ENCODE measurements around the gene NUP50.

Gene NUP50

GRCh38 chr22:45163451-45164269 lies at the start of gene NUP50:
Gene NUP50, plus strand, starts transcription at chr22:45163925. Its CDS starts 4,253 bp downstream, at chr22:45168178.
- Mint-ChIP-seq H3K4me3 (peak within 1 kb of the TSS; percentile 97 to 98), H3K27ac (peak within 1 kb of the TSS; percentile 97), H3K9me3 (no peaks in the 10 kb centered on the region), H3K36me3 (peaks cover 28 to 40% of the 10 kb centered on the region in 2 donors), H3K27me3 (no peaks in the 10 kb centered on the region), H3K4me1 (peaks cover 24 to 42% of the 10 kb centered on the region in 2 donors)
- DNase-seq: peak; percentile 98
- ATAC-seq (replicated peaks): peak; percentile 89 to 90

- no peak overlapping the region for H3K4me3 Mint-ChIP-seq
- H3K27ac Mint-ChIP-seq: no peak overlapping the region
- no peaks in the 10 kb centered on the region for H3K36me3 Mint-ChIP-seq
- H3K27me3 Mint-ChIP-seq: peaks cover 0 to 18% of the 10 kb centered on the region in 2 donors
- DNase-seq (no peak), ATAC-seq (replicated peaks) (no peak)
- no peaks in the 10 kb centered on the region for H3K4me1 Mint-ChIP-seq
- H3K9me3 Mint-ChIP-seq: peaks cover 2 to 3% of the 10 kb centered on the region in 2 donors
Observed at GRCh38 chr22:45120440-45120839, 43.3 kb upstream of the NUP50 start.

DNA sequence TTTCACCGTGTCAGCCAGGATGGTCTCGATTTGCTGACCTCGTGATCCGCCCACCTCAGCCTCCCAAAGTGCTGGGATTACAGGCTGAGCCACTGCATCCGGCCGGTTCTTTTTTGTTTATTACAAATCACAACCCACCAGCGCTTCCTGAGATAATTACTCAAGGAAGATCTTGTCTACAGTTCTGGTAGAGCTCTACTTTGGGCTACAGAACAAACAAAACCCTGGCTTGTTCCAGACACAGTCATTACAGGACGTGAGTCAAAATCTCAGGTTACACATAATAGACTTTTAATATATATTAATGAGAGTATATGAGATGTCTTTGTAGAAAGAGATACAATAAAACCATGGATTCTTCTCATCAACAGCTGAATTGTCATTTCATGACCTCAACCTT lies 42.8 kb upstream of the NUP50 start:
- no peak for DNase-seq
- peaks cover 2 to 3% of the 10 kb centered on the region in 2 donors for H3K9me3 Mint-ChIP-seq
- H3K4me3 Mint-ChIP-seq: no peak overlapping the region
- no peak overlapping the region for H3K27ac Mint-ChIP-seq
- no peaks in the 10 kb centered on the region for H3K4me1 Mint-ChIP-seq
- no peaks in the 10 kb centered on the region for H3K36me3 Mint-ChIP-seq
- H3K27me3 Mint-ChIP-seq: peaks cover 0 to 18% of the 10 kb centered on the region in 2 donors
- no peak for ATAC-seq (replicated peaks)

GRCh38 chr22:45124176-45124847 lies 39.4 kb upstream of the NUP50 start:
- peaks cover 0 to 2% of the 10 kb centered on the region in 2 donors for H3K36me3 Mint-ChIP-seq
- no peaks in the 10 kb centered on the region for H3K9me3 Mint-ChIP-seq
- H3K27ac Mint-ChIP-seq: no peak overlapping the region
- no peak for ATAC-seq (replicated peaks)
- H3K4me1 Mint-ChIP-seq: peaks cover 0 to 4% of the 10 kb centered on the region in 2 donors
- no peak overlapping the region for H3K4me3 Mint-ChIP-seq
- DNase-seq: no peak
- peaks cover 4 to 18% of the 10 kb centered on the region in 2 donors for H3K27me3 Mint-ChIP-seq

GRCh38 chr22:45125188-45125587 lies 38.5 kb upstream of the NUP50 start:
- no peak for DNase-seq
- Mint-ChIP-seq H3K4me3 (no peak overlapping the region), H3K27me3 (peaks cover 4 to 15% of the 10 kb centered on the region in 2 donors), H3K9me3 (no peaks in the 10 kb centered on the region), H3K4me1 (peaks cover 7 to 12% of the 10 kb centered on the region in 2 donors), H3K27ac (no peak overlapping the region), H3K36me3 (peaks cover 0 to 2% of the 10 kb centered on the region in 2 donors)
- no peak for ATAC-seq (replicated peaks)

DNA sequence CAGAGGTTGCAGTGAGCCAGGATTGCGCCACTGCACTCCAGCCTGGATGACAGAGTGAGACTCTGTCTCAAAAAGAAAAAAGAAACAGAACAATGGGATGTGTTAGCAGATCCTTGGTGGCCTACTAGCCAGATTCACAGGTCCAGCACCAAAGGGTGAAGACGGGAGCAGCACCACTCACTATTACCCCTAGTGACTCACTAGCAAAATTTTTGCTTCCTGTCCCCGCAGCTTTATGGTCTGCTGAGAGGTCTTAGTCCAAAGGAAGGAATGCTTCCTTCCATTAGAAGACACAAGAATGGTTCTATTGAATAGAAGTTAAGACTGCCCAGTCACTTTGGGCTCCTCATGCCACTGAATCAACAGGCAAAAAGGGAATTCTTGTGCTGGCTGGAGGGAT lies 35.9 kb upstream of the NUP50 start:
- Mint-ChIP-seq H3K4me1 (peaks cover 16 to 37% of the 10 kb centered on the region in 2 donors), H3K9me3 (no peaks in the 10 kb centered on the region)

GRCh38 chr22:45129703-45130524 lies 33.8 kb upstream of the NUP50 start:
- DNase-seq (no peak), ATAC-seq (replicated peaks) (peak; percentile 51 to 67)
- H3K36me3 Mint-ChIP-seq: peaks cover 26 to 30% of the 10 kb centered on the region in 2 donors
- H3K9me3 Mint-ChIP-seq: no peaks in the 10 kb centered on the region
- peak overlapping the region in 1 of 2 donors; percentile 21 for H3K4me3 Mint-ChIP-seq
- peaks cover 4 to 9% of the 10 kb centered on the region in 2 donors for H3K27me3 Mint-ChIP-seq
- peaks cover 16 to 37% of the 10 kb centered on the region in 2 donors for H3K4me1 Mint-ChIP-seq
- H3K27ac Mint-ChIP-seq: peak overlapping the region; percentile 48

More for the DNA sequence above, 35.9 kb upstream of the NUP50 start:
- Mint-ChIP-seq H3K36me3 (peaks cover 13 to 16% of the 10 kb centered on the region in 2 donors), H3K4me3 (no peak overlapping the region), H3K27ac (no peak overlapping the region), H3K27me3 (peaks cover 4 to 15% of the 10 kb centered on the region in 2 donors)
- no peak for ATAC-seq (replicated peaks)
- no peak for DNase-seq

DNA sequence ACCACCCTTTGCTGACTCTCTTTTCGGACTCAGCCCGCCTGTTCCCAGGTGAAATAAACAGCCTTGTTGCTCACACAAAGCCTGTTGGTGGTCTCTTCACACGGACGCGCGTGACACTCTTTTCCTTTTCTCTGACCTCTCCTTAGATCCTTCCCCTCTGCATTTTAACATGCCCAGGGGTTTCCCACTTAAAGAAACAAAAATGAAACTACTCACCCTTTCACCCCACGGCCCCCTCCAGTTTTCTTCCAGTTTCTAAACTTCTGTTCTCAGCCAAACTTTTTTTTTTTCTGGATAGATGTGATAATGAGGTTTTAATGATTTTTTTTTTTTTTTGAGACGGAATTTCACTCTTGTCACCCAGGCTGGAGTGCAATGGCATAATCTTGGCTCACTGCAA lies 32.8 kb upstream of the NUP50 start:
- Mint-ChIP-seq H3K9me3 (no peaks in the 10 kb centered on the region), H3K27me3 (peaks cover 4 to 6% of the 10 kb centered on the region in 2 donors), H3K4me3 (peak overlapping the region in 1 of 2 donors; percentile 36), H3K4me1 (peaks cover 16 to 37% of the 10 kb centered on the region in 2 donors), H3K27ac (peak overlapping the region; percentile 26), H3K36me3 (peaks cover 29 to 36% of the 10 kb centered on the region in 2 donors)
- DNase-seq (no peak), ATAC-seq (replicated peaks) (no peak)

DNA sequence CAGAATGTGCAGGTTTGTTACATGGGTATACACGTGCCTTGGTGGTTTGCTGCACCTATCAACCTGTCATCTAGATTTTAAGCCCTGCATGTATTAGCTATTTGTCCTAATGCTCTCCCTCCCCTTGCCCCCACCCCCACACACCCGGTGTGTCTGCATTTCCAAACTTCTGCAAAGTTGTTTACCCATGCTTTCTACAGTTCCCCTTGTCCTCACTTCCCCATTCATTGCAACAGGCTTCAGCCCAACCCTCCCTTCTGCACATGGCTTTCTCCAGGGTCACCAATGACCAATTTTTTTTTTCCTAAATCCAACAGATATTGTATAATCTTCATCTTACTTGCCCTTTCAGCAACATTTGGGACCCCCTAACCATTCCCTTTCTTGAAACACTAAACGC lies 32.0 kb upstream of the NUP50 start:
- Mint-ChIP-seq H3K27ac (no peak overlapping the region), H3K4me1 (peaks cover 16 to 37% of the 10 kb centered on the region in 2 donors), H3K9me3 (no peaks in the 10 kb centered on the region), H3K27me3 (no peaks in the 10 kb centered on the region), H3K36me3 (peaks cover 27 to 36% of the 10 kb centered on the region in 2 donors), H3K4me3 (no peak overlapping the region)
- DNase-seq (no peak), ATAC-seq (replicated peaks) (peak; percentile 76 to 78)

- no peaks in the 10 kb centered on the region for H3K27me3 Mint-ChIP-seq
- peaks cover 27 to 36% of the 10 kb centered on the region in 2 donors for H3K36me3 Mint-ChIP-seq
- H3K9me3 Mint-ChIP-seq: no peaks in the 10 kb centered on the region
- peaks cover 16 to 33% of the 10 kb centered on the region in 2 donors for H3K4me1 Mint-ChIP-seq
- ATAC-seq (replicated peaks): no peak
- no peak for DNase-seq
- no peak overlapping the region for H3K27ac Mint-ChIP-seq
- no peak overlapping the region for H3K4me3 Mint-ChIP-seq
Observed at GRCh38 chr22:45134313-45134712, 29.4 kb upstream of the NUP50 start.

GRCh38 chr22:45136594-45136993 lies 27.1 kb upstream of the NUP50 start:
- ATAC-seq (replicated peaks) (no peak), DNase-seq (no peak)
- Mint-ChIP-seq H3K27ac (no peak overlapping the region), H3K4me3 (no peak overlapping the region), H3K36me3 (peaks cover 25 to 42% of the 10 kb centered on the region in 2 donors), H3K9me3 (no peaks in the 10 kb centered on the region), H3K27me3 (no peaks in the 10 kb centered on the region), H3K4me1 (peaks cover 4 to 11% of the 10 kb centered on the region in 2 donors)

DNA sequence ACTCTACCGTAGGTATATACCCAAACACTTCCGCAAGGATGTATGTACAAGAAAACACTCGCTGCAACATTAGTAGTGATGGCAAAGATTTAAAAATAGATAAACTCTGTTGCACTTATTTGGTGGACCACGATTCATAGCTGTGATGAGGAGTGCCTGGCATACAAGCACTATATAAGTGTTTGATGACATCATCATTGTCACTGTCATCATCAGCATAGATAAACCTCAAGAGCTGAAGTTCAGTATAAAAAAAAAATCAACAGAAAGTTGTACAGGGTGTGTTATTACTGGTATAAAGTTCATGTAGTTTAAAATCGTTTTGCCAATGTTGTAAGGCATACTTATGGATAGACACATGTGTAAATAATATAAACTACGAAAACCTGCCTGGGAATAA lies 24.0 kb upstream of the NUP50 start:
- ATAC-seq (replicated peaks): no peak
- no peaks in the 10 kb centered on the region for H3K4me1 Mint-ChIP-seq
- H3K36me3 Mint-ChIP-seq: peaks cover 16 to 40% of the 10 kb centered on the region in 2 donors
- H3K4me3 Mint-ChIP-seq: no peak overlapping the region
- H3K9me3 Mint-ChIP-seq: peaks cover 3 to 7% of the 10 kb centered on the region in 2 donors
- no peak overlapping the region for H3K27ac Mint-ChIP-seq
- no peaks in the 10 kb centered on the region for H3K27me3 Mint-ChIP-seq
- DNase-seq: no peak

DNA sequence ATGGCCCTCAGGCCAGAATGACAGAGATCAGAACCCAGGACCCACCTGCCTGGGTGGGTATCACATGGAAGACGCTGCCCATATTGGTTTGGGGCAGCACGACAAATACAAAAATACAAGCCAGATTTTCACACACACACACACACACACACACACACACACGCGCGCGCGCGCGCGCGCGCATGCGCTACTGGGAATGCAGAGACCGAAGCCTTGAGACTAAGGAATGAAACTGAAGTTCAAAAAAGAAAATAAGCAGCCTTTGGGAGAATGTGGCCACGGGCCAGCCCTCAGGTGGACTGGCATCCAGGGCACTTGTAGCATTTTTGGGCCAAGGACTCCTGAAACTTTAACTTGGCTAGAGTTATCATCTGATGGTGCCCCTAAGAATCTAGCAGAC lies 21.3 kb upstream of the NUP50 start:
- no peaks in the 10 kb centered on the region for H3K27me3 Mint-ChIP-seq
- H3K9me3 Mint-ChIP-seq: peaks cover 3 to 7% of the 10 kb centered on the region in 2 donors
- H3K27ac Mint-ChIP-seq: no peak overlapping the region
- no peak for DNase-seq
- ATAC-seq (replicated peaks): no peak
- H3K4me1 Mint-ChIP-seq: no peaks in the 10 kb centered on the region
- no peak overlapping the region for H3K4me3 Mint-ChIP-seq
- peaks cover 11 to 39% of the 10 kb centered on the region in 2 donors for H3K36me3 Mint-ChIP-seq

- DNase-seq (no peak), ATAC-seq (replicated peaks) (no peak)
- no peak overlapping the region for H3K4me3 Mint-ChIP-seq
- peaks cover 3 to 7% of the 10 kb centered on the region in 2 donors for H3K9me3 Mint-ChIP-seq
- no peaks in the 10 kb centered on the region for H3K4me1 Mint-ChIP-seq
- H3K27me3 Mint-ChIP-seq: no peaks in the 10 kb centered on the region
- peaks cover 14 to 42% of the 10 kb centered on the region in 2 donors for H3K36me3 Mint-ChIP-seq
- H3K27ac Mint-ChIP-seq: no peak overlapping the region
Observed at GRCh38 chr22:45144916-45145315, 18.8 kb upstream of the NUP50 start.

Measured in stimulated activated naive B cell treated with anti-CD40 and anti-IgM and Interleukin-4, amounts not matched to agents 10 μg/mL and 1 μg/mL and 100 μg/mL, for 72 hours (primary cell).